Measurements from ENCODE around the gene TACC2.

DNA sequence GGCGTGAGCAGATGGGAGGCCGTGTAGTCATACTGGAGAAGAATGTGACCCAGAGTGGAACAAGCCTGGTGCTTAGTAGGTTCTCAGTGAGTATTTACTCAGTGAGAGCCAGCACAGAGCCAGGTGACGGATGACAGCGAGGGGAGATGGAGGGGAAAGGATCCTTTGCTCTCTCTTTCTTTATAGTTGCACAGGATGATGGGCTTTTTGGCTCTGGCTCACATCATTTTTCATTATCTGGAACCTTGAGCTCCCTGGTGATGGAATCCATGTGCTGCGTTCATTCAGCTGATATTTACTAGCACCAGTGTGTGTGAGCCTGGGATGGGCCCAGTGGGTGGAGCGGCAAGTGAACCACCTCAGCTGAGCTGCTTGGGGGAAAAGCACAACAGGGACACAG is 299.3 kb downstream of the TACC2 start:
- TF ChIP-seq POLR2A (IDR thresholded peaks at IDR 0.05; ENCODE audit: low read length) = no peak
- TF ChIP-seq GATA1 (IDR thresholded peaks at IDR 0.05; ENCODE audit: low read depth, low read length) = no peak
